ENCODE results near the gene INPP1.

- no peak for TF ChIP-seq CTCF (conservative IDR thresholded peaks at IDR 0.05)
- no peak for TF ChIP-seq EZH2 (IDR thresholded peaks at IDR 0.05; ENCODE audit: low read depth)
Observed at GRCh38 chr2:190333928-190334327, 9.5 kb upstream of the INPP1 start.
